Measurements from ENCODE around the gene PCSK5. TPM values are rescaled to one million over a fixed set of nuclear protein-coding genes. Genes with fewer than 3 reads are reported as not detected.

Gene PCSK5
- total RNA-seq, 1 experiment from 2014 or later = 13.3 TPM

DNA sequence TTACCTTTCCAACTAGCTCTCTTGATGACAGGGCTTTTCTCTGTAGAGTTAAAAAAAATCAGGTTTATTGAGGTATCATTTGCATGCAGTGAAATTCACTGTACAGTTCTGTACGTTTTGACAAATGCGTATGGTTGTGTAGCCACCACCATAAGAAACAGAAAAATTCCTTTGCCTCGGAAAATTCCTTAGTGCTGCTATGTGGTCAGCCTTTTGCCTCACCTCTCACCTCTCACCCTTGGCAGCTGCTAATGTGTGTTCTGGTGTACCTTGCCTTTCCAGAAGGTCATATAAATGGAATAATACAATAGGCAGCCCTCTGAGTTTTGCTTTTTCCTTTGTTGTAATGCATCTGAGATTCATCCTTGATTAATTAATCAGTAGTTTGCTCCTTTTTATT lies 28.4 kb downstream of the PCSK5 start:
- DNase-seq (ENCODE audit: extremely low read depth, low read depth) = no peak

DNA sequence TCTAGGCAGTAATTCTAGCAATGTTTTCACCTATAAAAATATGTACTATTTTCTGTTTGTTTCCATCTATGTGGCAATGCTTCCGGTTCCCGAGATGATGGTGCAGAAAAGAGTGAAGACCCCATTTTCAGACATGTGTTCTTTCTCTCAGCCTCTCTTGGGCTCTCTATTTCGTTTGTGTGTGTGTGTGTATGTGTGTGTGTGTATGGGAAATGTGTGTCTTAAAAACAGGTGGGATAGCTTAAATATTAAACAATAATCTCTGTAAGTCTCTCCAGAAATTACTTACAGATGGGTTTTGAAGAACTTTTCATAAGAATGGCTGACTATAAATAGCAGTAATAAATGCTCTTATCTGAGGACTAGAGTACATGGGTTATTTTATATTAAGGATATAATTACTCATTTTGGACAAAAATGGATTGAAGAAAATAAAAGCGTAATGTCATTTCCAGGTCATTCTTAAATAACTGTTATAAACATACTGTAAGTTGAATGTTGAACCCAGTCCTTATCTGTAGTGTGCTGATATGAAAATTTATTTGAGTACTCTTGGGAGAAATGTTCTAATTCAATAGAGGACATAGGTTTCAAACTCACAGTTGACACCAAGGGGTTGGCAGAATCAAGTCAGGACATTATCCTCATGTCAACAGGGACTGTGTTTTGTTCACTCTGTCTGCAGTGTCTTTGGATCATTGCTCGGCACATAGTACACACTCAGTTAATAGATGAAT lies 31.1 kb downstream of the PCSK5 start:
- no peak for DNase-seq (ENCODE audit: extremely low read depth, low read depth)

DNA sequence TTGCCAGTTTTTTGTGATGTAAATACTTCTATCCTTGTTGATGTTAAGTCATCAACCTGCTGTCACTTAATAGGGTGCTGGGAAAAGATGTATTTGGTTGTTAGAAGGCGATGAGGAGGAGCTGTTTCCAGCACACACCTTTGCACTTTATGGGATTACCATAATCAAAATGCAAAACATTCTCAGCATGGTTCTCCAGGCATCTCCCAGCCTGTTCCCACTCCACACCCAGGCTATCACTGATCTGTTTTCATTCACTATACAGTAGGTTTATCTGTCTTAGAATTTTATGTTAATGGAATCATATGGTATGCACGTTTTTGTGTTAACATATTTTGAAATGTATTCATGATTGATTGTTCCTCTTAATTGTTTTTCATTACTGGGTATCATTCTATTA lies 35.9 kb downstream of the PCSK5 start:
- DNase-seq (ENCODE audit: extremely low read depth, low read depth) = no peak

DNA sequence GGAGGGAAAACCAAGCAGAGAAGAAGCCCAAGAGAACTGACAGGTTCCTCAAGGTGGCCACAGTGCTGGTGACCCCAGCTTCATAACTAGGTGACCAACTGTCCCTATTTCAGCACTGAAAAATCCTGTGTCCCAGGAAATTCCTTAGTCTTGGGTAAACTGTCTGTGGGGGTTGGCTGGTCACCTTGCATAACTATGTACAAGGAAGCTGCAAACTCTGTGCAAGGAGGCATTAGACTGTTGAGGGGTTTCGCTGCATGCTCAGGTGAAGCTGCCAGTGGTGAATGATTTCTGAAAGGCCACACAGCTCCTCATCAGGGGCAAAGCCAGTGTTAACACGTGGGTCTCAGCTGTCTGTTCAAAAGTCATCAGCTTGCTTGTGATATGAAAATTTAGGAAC lies 36.9 kb downstream of the PCSK5 start:
- no peak for DNase-seq (ENCODE audit: extremely low read depth, low read depth)

DNA sequence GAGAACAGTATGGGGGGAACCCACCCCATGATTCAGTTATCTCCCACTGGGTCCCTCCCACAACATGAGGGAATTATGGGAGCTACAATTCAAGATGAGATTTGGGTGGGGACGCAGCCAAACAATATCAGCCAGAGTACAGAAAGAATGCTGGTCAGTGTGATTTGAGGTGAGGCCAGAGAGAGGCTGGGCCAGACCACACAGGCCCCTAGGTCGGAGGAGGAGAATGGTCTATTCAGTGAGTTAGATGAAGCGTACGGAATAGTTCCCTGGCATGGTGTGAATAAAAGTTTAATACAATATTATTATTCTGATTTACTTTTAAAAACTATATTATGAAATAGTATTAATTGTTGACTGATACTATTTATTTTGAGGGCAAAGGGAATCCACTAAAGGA lies 39.7 kb downstream of the PCSK5 start:
- DNase-seq (ENCODE audit: extremely low read depth, low read depth) = no peak

DNA sequence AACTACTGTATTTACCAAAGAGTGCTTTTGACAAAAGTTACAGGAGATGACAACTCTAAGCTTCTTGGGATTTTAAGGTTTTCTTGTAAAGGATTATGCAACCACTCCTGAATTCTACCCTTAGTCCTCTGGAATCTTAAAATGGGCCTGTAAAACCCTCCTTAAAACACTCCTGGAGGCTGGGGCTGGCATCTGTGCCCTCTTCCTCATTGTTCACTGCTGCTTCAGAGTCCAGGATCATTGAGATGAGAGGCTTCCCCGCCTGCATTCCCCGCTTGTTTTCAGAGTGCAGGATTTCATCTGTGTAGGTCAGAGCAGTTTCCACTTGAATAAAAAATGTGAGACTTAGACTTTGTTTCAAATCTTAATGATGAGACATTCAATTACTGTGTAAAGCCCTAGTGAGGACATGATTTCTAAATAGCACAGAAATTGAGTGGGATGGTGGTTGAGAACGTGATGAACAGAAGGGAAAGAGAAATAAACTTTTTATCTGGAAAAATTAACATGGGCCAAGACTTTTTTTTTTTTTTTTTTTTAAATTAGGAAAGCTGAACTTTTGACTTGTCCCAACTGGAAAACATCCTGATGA lies 40.4 kb downstream of the PCSK5 start:
- DNase-seq (ENCODE audit: extremely low read depth, low read depth) = no peak

DNA sequence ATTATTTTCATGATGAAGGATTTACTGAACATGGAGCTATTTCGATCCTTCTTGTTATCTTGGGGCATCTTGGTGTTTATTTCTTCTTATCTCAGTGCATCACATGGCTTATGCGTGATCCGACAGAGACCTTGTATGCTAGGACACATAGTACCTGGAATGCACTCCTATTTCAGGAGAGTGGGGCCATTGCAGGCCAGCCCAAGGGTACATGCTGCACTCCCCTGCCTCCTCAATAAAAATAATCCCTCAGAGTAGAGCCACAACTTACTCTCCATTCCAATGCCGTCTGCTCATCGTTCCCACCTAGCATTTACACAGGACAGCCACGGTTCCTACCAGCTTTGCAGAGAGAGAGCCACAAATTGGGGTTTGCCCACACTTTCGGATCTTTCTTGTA lies 43.5 kb downstream of the PCSK5 start:
- DNase-seq (ENCODE audit: extremely low read depth, low read depth) = no peak

DNA sequence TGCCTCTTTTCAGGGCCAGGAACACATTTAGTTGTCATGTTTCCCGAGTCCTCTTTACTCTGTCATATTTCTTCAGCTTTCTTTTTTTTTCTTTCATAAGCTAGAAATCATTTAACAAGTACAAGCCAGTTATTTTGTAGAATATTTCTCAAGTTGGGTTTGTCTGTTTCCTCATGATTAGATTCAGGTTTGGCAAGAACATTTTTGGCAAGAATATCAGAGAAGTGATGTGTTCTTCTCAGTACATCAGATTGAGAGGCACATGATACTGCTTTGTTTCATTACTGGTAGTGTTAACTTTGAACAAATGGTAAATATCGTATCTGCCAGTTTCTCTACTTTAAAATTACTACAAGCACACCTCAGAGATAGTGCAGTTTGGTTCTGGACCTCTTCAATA lies 45.1 kb downstream of the PCSK5 start:
- DNase-seq (ENCODE audit: extremely low read depth, low read depth) = no peak

DNA sequence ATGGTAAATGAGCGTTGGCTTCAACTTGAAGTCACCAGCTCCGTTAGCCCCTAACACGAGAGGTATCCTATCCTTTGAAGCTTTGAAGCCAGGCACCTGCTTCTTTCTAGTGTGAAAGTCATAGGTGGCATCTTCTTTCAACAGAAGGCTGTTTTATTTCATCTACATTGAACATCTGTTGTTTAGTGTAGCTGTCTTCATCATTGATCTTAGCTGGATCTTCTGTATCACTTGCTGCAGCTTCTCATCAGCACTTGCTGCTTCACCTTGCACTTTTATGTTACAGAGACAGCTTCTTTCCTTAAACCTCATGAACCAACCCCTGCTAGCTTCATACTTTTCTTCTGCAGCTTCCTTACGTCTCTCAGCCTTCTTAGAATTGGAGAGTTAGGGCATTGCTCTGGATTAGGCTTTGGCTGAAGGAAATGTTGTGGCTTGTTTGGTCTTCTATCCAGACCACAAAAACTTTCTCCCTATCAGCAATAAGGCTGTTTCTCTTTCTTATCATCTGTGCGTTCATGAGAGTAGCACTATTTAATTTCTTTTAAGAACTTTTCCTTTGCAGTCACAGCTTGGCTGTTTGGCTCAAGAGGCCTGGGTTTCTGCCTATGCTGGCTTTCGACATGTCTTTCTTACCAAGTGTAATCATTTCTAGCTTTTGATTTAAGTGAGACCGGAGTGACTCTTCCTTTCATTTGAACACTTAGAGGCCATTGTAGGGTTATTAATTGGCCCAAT lies 47.2 kb downstream of the PCSK5 start:
- no peak for DNase-seq (ENCODE audit: extremely low read depth, low read depth)

DNA sequence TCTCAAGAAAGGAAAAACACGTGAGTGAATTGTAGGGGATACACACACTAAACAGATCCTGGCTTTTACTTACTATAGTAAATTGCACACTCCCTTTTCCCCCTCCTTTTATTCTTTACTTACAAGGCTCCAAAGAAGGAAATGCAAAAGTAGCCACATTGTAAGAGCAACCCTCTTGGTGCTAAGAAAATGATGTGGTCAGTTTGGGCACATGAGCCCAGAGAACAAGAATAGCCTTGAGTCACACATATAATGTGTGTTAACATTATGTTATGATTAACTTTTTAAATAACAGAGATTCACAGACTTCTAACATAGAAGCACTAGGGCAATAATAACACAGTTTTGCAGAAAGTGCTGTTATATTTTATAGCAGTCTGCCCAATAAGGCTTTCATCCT lies 48.5 kb downstream of the PCSK5 start:
- no peak for DNase-seq (ENCODE audit: extremely low read depth, low read depth)

DNA sequence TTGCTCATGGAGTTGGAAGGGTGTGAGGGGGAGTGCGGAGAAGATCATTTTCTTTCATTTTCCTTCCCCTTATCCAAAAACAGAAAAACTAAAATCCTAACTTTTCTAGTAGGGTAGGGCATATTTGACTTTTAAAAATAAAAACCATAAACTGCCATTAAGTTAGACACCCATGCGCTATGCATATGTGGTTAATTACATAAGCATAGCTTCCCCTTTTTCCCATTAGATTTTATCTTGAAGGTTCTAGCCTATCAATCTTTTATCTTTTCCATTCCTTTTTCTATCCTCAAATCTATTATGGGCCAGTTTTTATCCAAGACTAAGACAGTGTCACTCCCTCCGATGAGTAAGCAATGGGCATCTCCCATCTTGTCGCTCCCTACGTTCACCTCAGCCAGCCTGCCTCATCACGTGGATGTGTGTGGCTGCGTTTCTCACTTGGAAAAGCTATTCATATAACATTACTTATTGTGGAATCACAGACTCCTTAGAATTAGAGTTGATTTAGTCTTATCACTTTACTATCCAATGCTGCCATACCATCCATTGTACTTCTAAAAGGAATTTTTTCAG lies 49.2 kb downstream of the PCSK5 start:
- DNase-seq (ENCODE audit: extremely low read depth, low read depth) = no peak

DNA sequence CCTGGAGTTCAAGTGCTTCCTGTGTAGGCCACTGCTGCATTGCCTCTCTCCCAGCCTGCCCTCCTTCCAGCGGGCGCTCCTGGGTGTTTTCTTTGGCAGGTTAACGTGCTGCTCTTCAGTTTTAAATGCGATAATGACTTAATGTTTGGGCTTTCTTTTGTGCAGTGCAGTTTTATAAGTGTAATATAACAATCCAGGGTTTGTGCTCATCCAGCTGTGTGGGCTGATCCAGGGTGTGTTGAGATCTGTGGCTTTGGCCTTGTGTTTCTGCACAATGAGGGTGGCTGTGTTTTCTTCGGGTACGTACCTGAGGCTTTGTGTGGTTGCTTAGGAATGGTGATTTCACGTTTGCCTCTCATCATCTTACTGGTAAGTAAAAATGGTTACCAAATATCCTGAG lies 50.6 kb downstream of the PCSK5 start:
- no peak for DNase-seq (ENCODE audit: extremely low read depth, low read depth)

DNA sequence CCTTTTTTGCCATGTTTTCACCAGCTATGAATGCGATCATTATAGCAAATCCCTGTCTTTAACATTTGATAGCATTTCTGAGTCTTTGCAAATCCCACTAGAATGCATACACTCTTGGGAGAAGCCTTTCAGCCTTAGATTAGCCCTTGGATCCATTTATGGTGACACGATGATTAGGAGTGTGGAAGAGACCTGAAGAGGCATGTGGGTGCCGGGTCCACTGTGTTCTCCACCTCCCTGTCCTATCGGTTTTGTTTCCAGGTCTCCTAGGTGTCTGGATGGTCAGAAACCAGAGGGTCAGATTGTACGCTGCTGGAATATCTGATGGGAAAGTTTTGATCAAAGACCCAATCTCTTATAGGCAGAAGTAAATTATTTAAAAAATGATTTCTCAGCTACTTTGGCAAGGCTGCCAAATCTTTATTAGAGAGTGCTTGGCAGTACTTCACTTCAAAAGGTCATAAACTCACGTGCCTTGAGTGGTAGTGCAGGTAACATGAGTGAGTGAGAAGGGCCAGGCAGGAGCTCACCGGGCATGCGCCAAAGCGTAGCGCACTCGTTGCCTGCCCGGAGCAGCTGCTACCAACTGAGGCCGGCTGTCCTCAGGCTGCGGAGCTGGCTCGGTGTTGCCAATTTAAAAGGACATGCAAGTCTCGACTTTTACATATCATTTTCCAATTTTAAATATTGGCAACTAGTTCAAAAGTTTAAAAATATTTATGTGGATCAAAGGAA lies 51.3 kb downstream of the PCSK5 start:
- no peak for DNase-seq (ENCODE audit: extremely low read depth, low read depth)

DNA sequence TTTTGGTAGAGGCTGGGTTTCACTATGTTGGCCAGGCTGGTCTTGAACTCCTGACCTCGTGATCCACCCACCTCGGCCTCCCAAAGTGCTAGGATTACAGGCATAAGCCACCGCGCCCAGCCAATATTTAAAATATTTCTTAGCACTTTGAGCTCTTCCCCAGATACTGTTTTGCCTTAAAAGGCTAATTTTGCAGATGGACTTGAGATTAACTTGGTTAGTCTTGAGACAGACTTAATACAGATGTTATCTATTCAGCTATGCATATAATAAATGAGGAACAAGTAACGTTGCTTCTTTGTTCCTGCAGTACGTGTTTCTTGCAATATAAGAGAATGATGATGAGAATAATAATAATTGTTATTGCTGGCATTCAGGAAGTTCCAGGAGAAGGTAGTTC lies 56.3 kb downstream of the PCSK5 start:
- DNase-seq (ENCODE audit: extremely low read depth, low read depth) = no peak

DNA sequence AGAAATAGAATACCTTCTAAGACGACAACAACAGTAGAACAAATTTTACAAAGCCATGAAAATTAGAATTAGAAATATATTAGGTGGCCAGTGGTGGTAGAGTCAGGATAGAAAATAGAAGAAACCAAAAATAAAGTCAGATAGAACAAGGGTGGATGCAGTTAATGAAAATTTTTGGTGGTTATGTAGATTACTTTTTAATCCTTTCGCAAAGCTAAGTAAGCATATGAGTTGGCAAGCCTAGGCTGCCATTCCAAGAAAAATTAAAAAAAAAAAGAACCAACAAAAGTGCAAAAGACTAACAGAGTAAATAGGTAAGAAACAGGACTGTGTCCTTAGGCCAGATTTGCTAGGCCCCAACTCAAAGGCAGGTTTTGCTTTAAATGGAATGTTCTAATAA lies 56.8 kb downstream of the PCSK5 start:
- no peak for DNase-seq (ENCODE audit: extremely low read depth, low read depth)

DNA sequence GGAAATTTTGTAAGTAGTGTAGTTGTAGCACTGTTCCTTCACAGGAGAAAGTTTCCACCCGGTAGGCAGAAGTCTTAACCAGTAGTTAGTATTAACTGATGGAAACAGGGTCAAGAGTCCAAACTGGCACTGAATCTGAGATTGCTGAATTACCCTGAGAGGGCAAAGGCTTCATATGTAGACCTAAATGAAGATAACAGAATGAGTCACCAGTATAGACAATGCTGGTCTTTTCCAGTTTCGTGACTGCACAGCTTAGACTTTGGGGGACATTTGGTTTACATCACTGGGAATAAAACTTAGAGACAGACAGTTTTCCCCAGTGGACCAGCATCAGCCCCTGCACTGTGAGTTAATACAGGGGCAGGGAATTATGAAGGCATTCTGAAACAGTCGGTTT lies 60.5 kb downstream of the PCSK5 start:
- no peak for DNase-seq (ENCODE audit: extremely low read depth, low read depth)

DNA sequence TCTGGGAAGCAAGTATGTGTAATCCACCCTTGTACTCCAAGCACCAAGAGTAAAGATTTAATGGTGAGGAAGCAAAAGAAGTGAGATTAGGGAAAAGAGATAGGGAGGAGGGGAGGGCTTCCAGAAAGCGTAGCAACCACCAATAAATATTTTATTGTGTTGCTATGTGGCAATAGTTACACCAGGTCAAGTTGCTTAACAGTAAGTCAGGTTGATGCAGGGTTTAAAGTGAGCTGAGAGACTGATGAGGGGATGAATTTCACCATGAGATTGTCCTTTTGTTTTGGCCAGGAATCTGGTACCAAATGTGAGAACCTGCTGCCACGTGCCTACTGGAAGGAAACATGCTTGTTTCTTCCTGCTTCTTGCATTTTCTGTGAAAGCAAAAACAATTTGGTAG lies 62.7 kb downstream of the PCSK5 start:
- no peak for DNase-seq (ENCODE audit: extremely low read depth, low read depth)

DNA sequence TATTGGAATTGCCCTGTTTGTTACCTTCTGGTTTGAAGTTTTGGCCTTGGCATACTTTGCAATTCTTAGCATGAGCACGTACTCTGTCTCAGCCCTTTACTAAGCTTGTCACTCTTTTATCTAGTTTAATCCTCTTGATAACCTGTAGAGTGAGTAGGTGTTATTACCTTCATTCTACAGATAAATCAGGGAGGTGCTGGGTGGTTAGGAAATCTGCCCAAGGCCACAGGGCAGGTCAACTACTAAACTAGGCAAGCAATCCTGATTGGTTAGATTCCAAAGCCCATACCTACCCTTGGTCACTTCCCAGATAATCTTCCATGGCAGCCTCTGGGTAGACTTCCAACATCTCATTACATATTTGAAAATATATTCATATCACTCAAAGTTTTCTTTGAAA lies 65.7 kb downstream of the PCSK5 start:
- DNase-seq (ENCODE audit: extremely low read depth, low read depth) = no peak

DNA sequence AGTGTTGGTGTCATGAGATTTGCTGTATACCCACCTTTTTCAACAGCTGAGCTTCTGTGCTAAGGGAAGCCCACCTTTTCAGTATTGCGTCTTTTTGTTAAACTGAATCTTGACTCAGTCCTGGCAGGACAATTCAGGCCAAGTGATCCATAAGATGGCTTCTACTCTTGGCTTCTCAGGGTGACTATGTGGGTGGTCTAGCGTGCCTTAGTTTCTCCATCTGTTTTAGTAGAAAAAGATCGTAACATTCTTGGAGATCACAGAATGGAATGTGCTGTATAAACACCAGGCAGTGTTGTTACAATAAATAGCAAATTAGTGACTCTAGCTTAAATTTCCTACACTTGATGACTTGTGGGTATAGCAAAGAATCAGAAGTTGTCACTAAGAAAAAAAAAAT lies 66.6 kb downstream of the PCSK5 start:
- DNase-seq (ENCODE audit: extremely low read depth, low read depth) = no peak

DNA sequence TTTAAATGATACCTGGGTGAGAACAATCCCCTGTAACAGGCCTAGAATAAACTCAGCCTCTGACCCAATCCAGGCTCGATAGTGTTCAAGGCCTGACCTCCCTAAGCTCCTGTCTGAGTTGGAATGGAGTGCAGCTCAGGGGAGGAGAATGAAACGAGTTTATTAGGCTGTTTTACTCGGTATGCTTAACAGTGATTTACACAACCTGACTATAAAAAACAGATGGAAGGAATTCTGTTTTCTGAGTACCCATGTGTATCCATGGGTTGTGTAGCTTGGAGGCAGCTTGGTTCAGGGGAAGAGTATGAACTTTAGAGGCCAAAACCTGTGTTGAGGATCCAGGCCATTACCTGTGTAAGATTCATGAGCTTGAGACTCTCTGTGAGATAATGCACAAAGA lies 67.8 kb downstream of the PCSK5 start:
- DNase-seq (ENCODE audit: extremely low read depth, low read depth) = no peak

DNA sequence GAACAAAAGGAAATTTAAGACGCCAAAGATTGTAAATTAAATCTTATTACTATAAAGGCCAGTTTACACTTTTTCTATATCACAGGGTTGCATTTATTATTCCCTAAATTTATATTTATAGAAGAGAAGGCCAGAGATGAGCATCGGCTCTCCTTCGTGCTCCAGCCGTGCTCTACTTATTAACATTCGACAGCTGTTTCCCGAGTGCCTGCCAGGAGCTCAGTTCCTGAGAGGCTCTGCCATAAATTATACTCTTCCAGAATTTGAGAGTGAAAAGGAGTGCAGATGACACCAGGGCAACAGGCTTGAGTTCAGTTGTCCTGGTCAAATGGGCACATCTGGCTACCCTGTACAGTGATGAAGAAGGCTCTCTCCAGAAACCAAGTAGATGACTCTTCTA lies 70.1 kb downstream of the PCSK5 start:
- no peak for DNase-seq (ENCODE audit: extremely low read depth, low read depth)
